Uterus (tissue), 4 donors: ENCODE data around the gene FCER1A. TPM values are rescaled to one million over a fixed set of nuclear protein-coding genes. Genes with fewer than 3 reads are reported as not detected.

Experiments used
- DNase-seq, 2 donors: peaks; one replicate each; pipeline ENCODE4 v3.0.0-alpha.2; 2019 to 2020
- H3K27ac ChIP-seq, 2 donors: fragments of 200-600 bp; sonication (generic); 1 replicate in 1 of 2; 2 replicates in 1 of 2; pipeline ENCODE4 v1.5.1; 2016 to 2018
- H3K27me3 ChIP-seq, 2 donors: fragments of 200-600 bp; sonication (generic); one replicate each; pipeline ENCODE4 v1.5.1; 2018 to 2019; ENCODE audit warnings: control low read depth in 1 of 2
- H3K36me3 ChIP-seq, 2 donors: fragments of 200-600 bp; sonication (generic); one replicate each; pipeline ENCODE4 v1.5.1; 2019; ENCODE audit warnings: control low read depth in 1 of 2
- H3K4me1 ChIP-seq, 2 donors: fragments of 200-600 bp; sonication (generic); one replicate each; pipeline ENCODE4 v1.5.1; 2018 to 2019; ENCODE audit warnings: control low read depth in 1 of 2
- H3K4me3 ChIP-seq, 2 donors: fragments of 200-600 bp; sonication (generic); 1 replicate in 1 of 2; 2 replicates in 1 of 2; pipeline ENCODE4 v1.5.1; 2018 to 2019; ENCODE audit warnings: mild to moderate bottlenecking in 1 of 2
- H3K9me3 ChIP-seq, 2 donors: fragments of 200-600 bp; sonication (generic); one replicate each; pipeline ENCODE4 v1.5.1; 2019; ENCODE audit warnings: control low read depth in 1 of 2
- POLR2A ChIP-seq, 2 donors: fragments of 450-650 bp; IDR thresholded peaks; one replicate each; pipeline ENCODE4 v1.6.1; 2016; ENCODE audit warnings: antibody characterized with exemption in 2 of 2, mild to moderate bottlenecking in 1 of 2, moderate library complexity in 1 of 2
- intact Hi-C: fragments of 100-400 bp; cut with DNase I; formaldehyde crosslinking; loops from one replicate; pipeline ENCODE4 v1.15.1; 2023; ENCODE audit warnings: low total_unique reads
- total RNA-seq, 4 donors: library from RNA; depleted of rRNA in 3 of 4; stranded (reverse); fragments of >200 nt in 3 of 4; gene quantifications; one replicate each; pipeline versions ENCODE4 v1.1.0 to v1.2.4, GENCODE V29; 2014 to 2023
- TF ChIP-seq, protein P1 (sequence below), 4 experiments: fragments of 200-600 bp in 2 of 4; fragments of 450-650 bp in 2 of 4; sonication (generic) in 2 of 4; IDR thresholded peaks; one replicate each; pipeline ENCODE4 v1.5.1; 2016 to 2019; ENCODE audit warnings: antibody characterized with exemption in 4 of 4, mild to moderate bottlenecking in 2 of 4, moderate library complexity in 1 of 4
- donor health status: DM: yes; HTN: yes; CAD: no.

Gene FCER1A
- total RNA-seq: 1 to 10 TPM in 1 of 4 donors, under 1 TPM in 1, not detected in 2; 0.76 to 1.5 TPM

DNA sequence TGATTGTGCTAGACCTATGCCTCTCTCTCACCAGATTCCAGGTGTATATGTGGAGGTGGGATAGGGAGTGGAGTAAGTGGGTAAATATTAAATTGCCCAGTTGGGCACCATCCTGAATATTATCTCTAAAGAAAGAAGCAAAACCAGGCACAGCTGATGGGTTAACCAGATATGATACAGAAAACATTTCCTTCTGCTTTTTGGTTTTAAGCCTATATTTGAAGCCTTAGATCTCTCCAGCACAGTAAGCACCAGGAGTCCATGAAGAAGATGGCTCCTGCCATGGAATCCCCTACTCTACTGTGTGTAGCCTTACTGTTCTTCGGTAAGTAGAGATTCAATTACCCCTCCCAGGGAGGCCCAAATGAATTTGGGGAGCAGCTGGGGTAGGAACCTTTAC, at the start of gene FCER1A:
Gene FCER1A (plus strand): TSS at position 242 of the 400 bp plus-strand sequence. CDS start 29 bp downstream, at position 271.
- Histone ChIP-seq H3K4me3 (no peak within 1 kb of the TSS), H3K36me3 (no peaks in the 10 kb centered on the region), H3K9me3 (no peaks in the 10 kb centered on the region), H3K4me1 (no peaks in the 10 kb centered on the region), H3K27me3 (no peaks in the 10 kb centered on the region), H3K27ac (no peak within 1 kb of the TSS)
- intact Hi-C loops: no loop called here
- no peak for DNase-seq
- TF ChIP-seq, protein P1, sequence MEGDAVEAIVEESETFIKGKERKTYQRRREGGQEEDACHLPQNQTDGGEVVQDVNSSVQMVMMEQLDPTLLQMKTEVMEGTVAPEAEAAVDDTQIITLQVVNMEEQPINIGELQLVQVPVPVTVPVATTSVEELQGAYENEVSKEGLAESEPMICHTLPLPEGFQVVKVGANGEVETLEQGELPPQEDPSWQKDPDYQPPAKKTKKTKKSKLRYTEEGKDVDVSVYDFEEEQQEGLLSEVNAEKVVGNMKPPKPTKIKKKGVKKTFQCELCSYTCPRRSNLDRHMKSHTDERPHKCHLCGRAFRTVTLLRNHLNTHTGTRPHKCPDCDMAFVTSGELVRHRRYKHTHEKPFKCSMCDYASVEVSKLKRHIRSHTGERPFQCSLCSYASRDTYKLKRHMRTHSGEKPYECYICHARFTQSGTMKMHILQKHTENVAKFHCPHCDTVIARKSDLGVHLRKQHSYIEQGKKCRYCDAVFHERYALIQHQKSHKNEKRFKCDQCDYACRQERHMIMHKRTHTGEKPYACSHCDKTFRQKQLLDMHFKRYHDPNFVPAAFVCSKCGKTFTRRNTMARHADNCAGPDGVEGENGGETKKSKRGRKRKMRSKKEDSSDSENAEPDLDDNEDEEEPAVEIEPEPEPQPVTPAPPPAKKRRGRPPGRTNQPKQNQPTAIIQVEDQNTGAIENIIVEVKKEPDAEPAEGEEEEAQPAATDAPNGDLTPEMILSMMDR (IDR thresholded peaks at IDR 0.05): no peak
- no peak for TF ChIP-seq POLR2A (IDR thresholded peaks at IDR 0.05)

DNA sequence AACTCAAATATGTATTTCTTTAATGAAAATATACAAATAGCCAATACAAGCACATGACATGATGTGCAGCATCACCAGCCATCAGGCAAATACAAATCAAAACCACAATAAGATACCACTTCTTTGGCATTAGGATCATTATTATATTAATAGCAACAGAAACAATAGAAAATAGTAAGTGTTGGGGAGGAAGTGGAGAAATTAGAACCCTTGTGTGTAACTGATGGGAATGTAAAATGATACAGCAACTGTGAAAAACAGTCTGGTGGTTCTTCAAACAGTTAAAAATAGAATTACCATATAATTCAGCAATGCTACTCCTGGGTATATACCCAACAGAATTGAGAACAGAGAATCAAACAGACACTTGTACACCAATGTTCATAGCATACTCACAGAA, 40.8 kb upstream of the FCER1A start:
- H3K36me3 ChIP-seq: no peaks in the 10 kb centered on the region
- H3K9me3 ChIP-seq: no peaks in the 10 kb centered on the region
- intact Hi-C loops: no loop called here
- no peak for TF ChIP-seq POLR2A (IDR thresholded peaks at IDR 0.05)
- TF ChIP-seq, protein P1 (IDR thresholded peaks at IDR 0.05): no peak
- no peak overlapping the region for H3K27ac ChIP-seq
- no peaks in the 10 kb centered on the region for H3K4me1 ChIP-seq
- no peaks in the 10 kb centered on the region for H3K27me3 ChIP-seq
- no peak overlapping the region for H3K4me3 ChIP-seq
- no peak for DNase-seq

DNA sequence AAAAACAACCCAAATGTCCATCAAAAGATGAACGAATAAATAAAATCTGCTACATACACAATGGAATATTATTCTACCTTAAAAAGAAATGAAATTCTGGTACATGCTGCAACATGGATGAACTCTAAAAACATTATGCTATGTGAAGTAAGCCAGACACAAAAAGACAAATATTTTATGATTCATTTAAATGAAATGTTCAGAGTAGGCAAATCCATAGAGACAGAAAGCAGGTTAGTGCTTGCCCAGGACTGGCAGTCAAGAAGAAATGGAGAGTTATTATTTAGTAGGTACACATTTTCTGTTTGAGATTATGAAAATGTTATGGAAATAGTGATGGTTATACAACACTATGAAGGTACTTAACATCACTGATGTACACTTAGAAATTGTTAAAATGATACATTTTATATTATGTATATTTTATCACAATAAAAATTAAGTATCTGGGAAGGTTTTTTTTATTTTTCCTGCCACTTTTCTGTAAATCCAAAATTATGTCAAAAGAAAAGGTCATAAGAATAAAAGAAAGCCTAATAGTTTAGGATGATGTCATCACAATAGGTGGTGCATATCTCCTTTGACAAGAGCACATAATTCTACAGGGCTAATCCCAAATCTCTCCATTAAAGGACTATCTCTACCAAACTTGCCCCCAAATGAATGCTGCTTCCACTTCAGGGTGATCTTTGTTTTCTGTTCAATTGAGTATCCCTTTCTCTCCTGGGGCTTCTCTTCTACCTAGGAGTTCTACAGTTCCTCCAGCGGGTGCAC, 40.2 kb upstream of the FCER1A start:
- intact Hi-C loops: no loop called here
- Histone ChIP-seq H3K9me3 (no peaks in the 10 kb centered on the region), H3K4me1 (no peaks in the 10 kb centered on the region), H3K27ac (no peak overlapping the region), H3K4me3 (no peak overlapping the region), H3K36me3 (no peaks in the 10 kb centered on the region), H3K27me3 (no peaks in the 10 kb centered on the region)
- DNase-seq: no peak
- no peak for TF ChIP-seq POLR2A (IDR thresholded peaks at IDR 0.05)
- TF ChIP-seq, protein P1 (IDR thresholded peaks at IDR 0.05): no peak

DNA sequence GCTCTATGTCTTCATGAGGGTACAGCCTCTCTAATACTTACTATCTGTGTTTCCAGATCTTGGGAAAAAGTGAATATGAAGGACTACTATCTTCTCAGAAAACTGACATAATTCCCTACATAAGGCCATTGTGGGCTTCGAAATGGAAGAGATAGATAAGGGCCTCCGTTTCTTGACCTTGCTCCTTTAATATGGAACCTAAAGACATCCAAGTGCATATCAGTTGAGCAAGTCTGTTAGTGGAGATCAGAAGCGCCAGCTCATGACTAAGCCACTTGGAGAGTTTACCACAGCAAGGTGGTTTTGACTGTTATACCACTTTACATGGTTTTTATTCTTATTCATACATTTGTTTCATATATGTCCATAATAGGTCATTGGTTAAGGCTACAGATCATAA, 35.3 kb upstream of the FCER1A start:
- H3K27me3 ChIP-seq: no peaks in the 10 kb centered on the region
- H3K9me3 ChIP-seq: no peaks in the 10 kb centered on the region
- no peaks in the 10 kb centered on the region for H3K4me1 ChIP-seq
- no peaks in the 10 kb centered on the region for H3K36me3 ChIP-seq
- no peak for TF ChIP-seq POLR2A (IDR thresholded peaks at IDR 0.05)
- TF ChIP-seq, protein P1 (IDR thresholded peaks at IDR 0.05): no peak
- no peak overlapping the region for H3K27ac ChIP-seq
- no peak for DNase-seq
- no peak overlapping the region for H3K4me3 ChIP-seq
- intact Hi-C loops: no loop called here

DNA sequence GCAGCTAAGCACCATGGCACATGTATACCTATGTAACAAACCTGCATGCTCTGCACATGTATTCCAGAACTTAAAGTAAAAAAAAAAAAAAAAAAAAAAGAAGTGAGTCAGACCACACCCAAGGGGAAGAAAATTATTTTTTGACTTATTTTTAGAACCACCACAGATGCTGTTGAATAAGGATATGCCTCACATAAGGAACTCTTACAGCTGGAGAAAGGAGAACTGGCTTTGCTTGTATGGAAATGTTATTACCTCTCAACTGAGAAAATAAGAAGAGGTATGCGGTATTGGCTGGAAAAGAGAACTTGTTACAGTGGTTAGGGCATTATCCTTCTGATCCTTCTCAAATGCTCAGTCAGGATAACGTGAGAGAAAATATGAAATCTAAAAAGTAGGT, 27.5 kb upstream of the FCER1A start:
- intact Hi-C loops: no loop called here
- no peak overlapping the region for H3K4me3 ChIP-seq
- TF ChIP-seq, protein P1 (IDR thresholded peaks at IDR 0.05): no peak
- TF ChIP-seq POLR2A (IDR thresholded peaks at IDR 0.05): no peak
- H3K36me3 ChIP-seq: no peaks in the 10 kb centered on the region
- H3K27ac ChIP-seq: no peak overlapping the region
- no peaks in the 10 kb centered on the region for H3K27me3 ChIP-seq
- no peaks in the 10 kb centered on the region for H3K9me3 ChIP-seq
- H3K4me1 ChIP-seq: no peaks in the 10 kb centered on the region
- no peak for DNase-seq
